GM19328 (cell line): ENCODE data around the gene ZBTB44.
"Not testable (repeated sequence)": the region's sequence is repeated elsewhere in the genome, so short reads cannot be mapped to it uniquely, and the experiment has no call there.

Source experiments
- ATAC-seq: cut with Tn5 transposase; IDR thresholded peaks from one replicate; pipeline ENCODE4 v1.9.1; 2021; ENCODE audit warnings: mild to moderate bottlenecking, moderate library complexity; ENCODE audit not compliant: unreplicated experiment

ZBTB44 gene

DNA sequence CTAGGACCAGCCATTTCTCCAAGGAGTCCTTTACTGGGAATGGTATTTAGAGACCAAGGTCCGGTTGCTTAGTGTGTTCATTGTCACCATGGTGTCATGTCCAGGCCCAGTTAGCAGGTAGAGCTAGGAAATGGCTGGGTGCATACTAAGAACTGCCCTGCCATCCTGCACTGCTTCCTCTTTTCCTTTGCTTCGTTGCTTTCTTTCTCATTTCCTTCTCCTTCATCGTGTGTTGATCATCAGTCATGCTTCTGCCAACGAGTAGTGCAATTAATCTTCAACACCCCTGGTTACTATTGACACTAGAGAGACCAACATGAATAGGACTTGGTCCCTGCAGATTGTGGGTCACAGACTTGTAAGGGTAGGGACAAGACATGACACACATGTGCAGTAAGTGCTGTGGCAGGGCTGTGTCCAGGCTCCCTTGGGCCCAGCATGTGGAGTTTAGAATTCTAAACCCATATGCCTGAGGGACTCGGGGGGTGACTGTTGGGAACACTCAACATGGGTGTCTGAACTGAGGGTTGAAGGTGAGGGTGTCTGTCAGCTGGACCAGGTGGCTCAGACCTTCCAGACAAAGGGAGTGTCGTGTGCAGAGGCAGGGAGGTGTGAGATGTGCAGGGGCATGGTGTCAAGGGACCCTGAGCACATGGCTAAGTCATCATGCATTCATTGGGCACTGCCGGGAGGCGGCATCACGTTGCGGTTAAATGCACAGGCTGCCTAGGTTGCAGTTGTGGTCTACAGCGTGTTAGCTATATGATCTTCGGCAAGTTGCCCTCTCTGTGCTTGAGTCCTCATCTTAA lies 112.5 kb downstream of the ZBTB44 start:
- ATAC-seq = no peak

- ATAC-seq = no peak
These were observed 113.7 kb downstream of the ZBTB44 start for GRCh38 chr11:130201026-130201425.

DNA sequence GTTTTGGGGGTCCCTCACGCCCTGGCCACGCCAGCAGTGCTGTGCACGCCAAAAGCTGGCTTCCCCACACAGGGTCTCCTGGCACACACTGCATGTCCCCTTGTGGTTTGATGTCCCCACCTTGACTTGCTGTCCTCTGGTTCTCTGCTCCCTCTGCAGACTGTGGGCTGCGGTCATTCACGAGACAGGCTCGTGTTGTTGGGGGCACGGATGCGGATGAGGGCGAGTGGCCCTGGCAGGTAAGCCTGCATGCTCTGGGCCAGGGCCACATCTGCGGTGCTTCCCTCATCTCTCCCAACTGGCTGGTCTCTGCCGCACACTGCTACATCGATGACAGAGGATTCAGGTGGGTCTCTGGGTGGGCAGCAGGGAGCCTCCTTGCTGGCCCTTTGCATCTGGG lies 114.9 kb downstream of the ZBTB44 start:
- no peak for ATAC-seq

DNA sequence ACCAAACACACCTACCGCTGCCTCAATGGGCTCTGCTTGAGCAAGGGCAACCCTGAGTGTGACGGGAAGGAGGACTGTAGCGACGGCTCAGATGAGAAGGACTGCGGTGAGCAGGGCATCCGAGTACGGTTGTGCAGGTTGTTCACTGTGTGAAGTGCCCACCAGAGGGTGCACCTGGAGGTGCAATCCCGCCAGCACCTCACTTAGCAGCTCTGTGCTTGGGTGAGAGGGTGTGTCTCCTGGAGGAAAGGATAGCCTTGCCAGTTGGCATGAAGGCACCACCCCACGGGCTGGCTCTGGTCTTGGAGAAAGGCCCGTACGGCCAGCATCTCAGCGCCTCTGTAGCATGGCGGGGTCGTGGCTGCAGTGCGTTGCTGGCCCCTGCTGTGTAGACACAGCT lies 115.8 kb downstream of the ZBTB44 start:
- ATAC-seq = no peak

- ATAC-seq = no peak
These were observed 116.4 kb downstream of the ZBTB44 start for GRCh38 chr11:130198292-130198691.

- ATAC-seq = no peak
These were observed 117.2 kb downstream of the ZBTB44 start for GRCh38 chr11:130197386-130198035.

GRCh38 chr11:130194241-130195023 lies 120.3 kb downstream of the ZBTB44 start:
- ATAC-seq = no peak

DNA sequence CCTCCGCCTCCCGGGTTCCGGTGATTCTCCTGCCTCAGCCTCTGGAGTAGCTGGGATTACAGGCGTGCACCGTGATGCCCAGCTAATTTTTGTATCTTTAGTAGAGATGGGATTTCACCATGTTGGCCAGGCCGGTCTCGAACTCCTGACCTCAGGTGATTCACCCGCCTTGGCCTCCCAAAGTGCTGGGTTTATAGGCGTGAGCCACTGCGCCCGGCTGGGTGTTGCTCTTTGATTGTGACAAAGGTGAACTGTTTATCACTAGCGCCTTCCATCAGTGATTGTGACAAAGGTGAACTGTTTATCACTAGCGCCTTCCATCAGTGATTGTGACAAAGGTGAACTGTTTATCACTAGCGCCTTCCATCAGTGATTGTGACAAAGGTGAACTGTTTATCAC lies 121.2 kb downstream of the ZBTB44 start:
- ATAC-seq = not testable (repeated sequence)

GRCh38 chr11:130192845-130193267 lies 121.9 kb downstream of the ZBTB44 start:
- ATAC-seq = no peak

GRCh38 chr11:130191896-130192295 lies 122.8 kb downstream of the ZBTB44 start:
- ATAC-seq = no peak

DNA sequence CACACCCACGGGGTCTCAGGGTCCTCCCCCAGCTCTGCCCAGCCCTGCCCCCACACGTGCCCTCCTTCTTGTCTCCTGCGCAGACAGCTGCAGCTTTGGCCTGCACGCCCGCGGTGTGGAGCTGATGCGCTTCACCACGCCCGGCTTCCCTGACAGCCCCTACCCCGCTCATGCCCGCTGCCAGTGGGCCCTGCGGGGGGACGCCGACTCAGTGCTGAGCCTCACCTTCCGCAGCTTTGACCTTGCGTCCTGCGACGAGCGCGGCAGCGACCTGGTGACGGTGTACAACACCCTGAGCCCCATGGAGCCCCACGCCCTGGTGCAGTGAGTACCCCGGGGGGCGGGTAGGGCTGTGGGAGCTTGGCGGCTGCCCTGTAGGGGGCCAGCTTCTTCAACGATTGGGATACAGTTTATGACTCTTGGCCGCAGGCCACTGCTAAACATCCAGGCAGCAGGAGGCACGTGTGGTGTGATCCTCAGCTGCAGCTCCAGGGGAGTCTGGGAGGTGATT lies 124.3 kb downstream of the ZBTB44 start:
- no peak for ATAC-seq

- ATAC-seq = no peak
These were observed 125.1 kb downstream of the ZBTB44 start for GRCh38 chr11:130189492-130190210.

- ATAC-seq = no peak
These were observed 126.0 kb downstream of the ZBTB44 start for GRCh38 chr11:130188585-130189347.

DNA sequence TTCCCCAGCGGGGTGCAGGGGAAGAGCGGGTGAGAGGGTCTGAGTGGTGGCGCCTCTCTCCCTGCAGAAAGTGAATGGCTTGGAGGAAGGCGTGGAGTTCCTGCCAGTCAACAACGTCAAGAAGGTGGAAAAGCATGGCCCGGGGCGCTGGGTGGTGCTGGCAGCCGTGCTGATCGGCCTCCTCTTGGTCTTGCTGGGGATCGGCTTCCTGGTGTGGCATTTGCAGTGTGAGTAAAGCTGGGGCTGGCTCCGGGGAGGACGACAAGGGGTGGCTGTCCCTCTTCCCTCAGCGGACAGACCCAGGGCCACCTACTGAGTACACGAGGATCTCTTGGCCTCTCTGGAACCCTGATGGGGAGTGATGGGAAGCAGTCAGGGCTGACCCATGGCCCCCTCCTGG lies 126.7 kb downstream of the ZBTB44 start:
- no peak for ATAC-seq

DNA sequence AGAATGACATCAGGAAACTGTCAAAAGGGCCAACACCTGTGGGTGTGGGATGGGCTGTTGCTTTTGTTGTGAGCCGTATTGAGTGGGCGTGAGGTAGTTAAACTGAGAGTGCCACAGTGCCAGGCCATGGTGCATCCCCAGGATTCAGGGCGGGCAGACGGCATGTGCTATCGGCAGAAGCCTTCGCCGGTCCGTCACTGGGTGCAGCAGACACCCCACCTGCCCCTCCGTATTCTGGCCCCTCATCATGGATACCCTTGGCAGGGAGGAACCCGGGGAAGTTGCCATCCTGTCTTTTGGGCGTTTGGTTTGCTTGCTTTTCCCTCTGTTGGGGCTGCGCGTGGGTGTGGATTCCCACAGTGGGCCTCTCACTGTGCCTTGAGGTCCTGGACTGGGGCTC lies 127.6 kb downstream of the ZBTB44 start:
- ATAC-seq = no peak

GRCh38 chr11:130183878-130184610 lies 130.7 kb downstream of the ZBTB44 start:
- ATAC-seq = no peak

- no peak for ATAC-seq
These were observed 133.1 kb downstream of the ZBTB44 start for GRCh38 chr11:130181295-130182272.

DNA sequence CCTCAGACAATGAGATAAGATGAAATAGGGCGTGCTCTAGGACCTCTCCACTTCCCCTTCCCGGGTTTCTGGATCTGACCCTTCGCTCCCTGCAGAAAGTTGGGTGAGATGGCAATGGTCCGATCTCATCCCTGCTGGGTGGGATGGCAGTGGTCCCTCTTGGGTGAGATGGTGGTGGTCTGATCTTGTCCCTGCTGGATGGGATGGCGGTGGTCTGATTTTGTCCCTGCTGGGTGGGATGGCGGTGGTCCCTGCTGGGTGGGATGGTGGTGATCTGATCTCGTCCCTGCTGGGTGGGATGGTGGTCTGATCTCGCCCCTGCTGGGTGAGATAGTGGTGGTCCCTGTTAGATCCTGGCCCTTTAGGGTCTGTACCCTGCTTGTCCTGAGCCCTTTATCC lies 133.8 kb downstream of the ZBTB44 start:
- no peak for ATAC-seq
